ENCODE measurements around the gene TOR3A. TPM values are rescaled to one million over a fixed set of nuclear protein-coding genes. Genes with fewer than 3 reads are reported as not detected.
A peak's percentile ranks its signal among the peaks of the same experiment; 100 is the strongest.

The TOR3A gene
- total and polyA plus RNA-seq, 2 of the 13 experiments (the other 11 are each of a cell fraction or from before 2014, with no cell fraction given): 14.7 to 28.4 TPM

DNA sequence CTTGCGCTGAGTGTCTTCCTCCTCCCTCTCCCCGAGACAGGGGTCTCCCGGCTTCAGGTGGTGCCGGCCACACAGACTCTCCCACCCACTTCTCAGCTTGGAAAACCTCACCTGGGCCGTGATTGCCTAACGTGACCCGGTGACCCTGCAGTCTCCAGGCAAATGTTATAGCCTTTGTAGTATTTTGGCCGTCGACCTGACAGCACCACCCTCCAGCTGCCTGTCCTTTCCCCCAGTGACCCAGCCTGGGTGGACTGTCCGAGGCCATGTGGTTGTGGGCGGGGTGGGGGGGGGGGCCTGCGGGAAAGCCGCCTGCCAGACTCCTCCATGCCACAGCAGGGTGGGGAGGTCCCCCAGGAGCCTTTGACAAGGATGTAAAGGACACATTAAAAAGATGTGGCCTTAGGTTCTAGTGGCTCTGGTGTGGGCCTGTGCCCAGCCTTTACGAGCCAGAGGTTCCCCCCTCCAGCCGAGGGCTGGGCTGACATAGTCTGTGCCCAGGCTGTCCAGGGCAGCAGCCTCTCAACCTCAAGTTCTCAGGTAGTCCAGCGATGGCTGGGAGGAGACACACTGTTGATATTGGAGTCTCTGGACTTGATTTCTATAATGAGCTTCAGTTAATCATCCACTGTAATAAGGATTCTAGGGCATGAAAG lies 8.1 kb downstream of the TOR3A start (continued):
- TF ChIP-seq, protein P1, sequence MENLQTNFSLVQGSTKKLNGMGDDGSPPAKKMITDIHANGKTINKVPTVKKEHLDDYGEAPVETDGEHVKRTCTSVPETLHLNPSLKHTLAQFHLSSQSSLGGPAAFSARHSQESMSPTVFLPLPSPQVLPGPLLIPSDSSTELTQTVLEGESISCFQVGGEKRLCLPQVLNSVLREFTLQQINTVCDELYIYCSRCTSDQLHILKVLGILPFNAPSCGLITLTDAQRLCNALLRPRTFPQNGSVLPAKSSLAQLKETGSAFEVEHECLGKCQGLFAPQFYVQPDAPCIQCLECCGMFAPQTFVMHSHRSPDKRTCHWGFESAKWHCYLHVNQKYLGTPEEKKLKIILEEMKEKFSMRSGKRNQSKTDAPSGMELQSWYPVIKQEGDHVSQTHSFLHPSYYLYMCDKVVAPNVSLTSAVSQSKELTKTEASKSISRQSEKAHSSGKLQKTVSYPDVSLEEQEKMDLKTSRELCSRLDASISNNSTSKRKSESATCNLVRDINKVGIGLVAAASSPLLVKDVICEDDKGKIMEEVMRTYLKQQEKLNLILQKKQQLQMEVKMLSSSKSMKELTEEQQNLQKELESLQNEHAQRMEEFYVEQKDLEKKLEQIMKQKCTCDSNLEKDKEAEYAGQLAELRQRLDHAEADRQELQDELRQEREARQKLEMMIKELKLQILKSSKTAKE (CRISPR knock-in tag; IDR thresholded peaks at IDR 0.05; ENCODE audit: borderline replicate concordance): peak; percentile 76
- peak; percentile 45 for TF ChIP-seq BCL6 (CRISPR knock-in tag; IDR thresholded peaks at IDR 0.05)
- peak; percentile 53; the same call in 1 of the 2 replicates for TF ChIP-seq RFXAP (CRISPR knock-in tag; IDR thresholded peaks at IDR 0.05; ENCODE audit: borderline replicate concordance)
- 0 out of 2 replicates have a peak, but pooled peaks have one; percentile 21 for TF ChIP-seq KDM2A (CRISPR knock-in tag; IDR thresholded peaks at IDR 0.05; ENCODE audit: borderline replicate concordance, low read depth)
- TF ChIP-seq ZNF709 (CRISPR knock-in tag; IDR thresholded peaks at IDR 0.05): no peak

GRCh38 chr1:179090522-179090921 lies 8.7 kb downstream of the TOR3A start:
- no peaks in the 10 kb centered on the region for H3K27me3 ChIP-seq (ENCODE audit: control insufficient read depth in 1 of 2, insufficient read depth in 2 of 2, low read length in 2 of 2)
- ChIA-PET CTCF (ENCODE audit: low intra/inter-chr PET ratio, low total read pairs) (no interaction called here), POLR2A (interaction anchor here (1.2 to 3.1 kb wide), 3 partner anchors 8 to 548 kb away, joined by 3 to 20 read pairs (median 20); partner anchors contain the start of gene TOR3A)
- no peak overlapping the region for H3K9ac ChIP-seq (ENCODE audit: insufficient read depth, low read depth, low read length)
- no peaks in the 10 kb centered on the region for H3K9me3 ChIP-seq (ENCODE audit: low read length)
- H4K20me1 ChIP-seq (ENCODE audit: insufficient read depth, low read length): no peaks in the 10 kb centered on the region
- no peak overlapping the region for H3K4me2 ChIP-seq (ENCODE audit: low read depth, low read length)
- BruUV-seq (replicated peaks): no TSS peak
- no peak overlapping the region for H3K4me3 ChIP-seq (replicated peaks in 1 of 3; ENCODE audit: insufficient read depth in 1 of 3, low read depth in 2 of 3, low read length in 3 of 3)
- DNase-seq (ENCODE audit: low spot score) (no peak), FAIRE-seq (no peak), ATAC-seq (peak; percentile 38)
- in situ Hi-C loops (cut with HindIII; ENCODE audit: extremely low pct_ligation_motif_present, low pct_unique_long_range_greater_than_20kb): no loop called here
- H3K4me1 ChIP-seq (ENCODE audit: insufficient read depth, low read length): peaks cover 42% of the 10 kb centered on the region
- peaks cover under 1% of the 10 kb centered on the region for H3K79me2 ChIP-seq (ENCODE audit: insufficient read depth, low read length)
- peak overlapping the region; percentile 28 for H3K27ac ChIP-seq (ENCODE audit: extremely low read length, insufficient read depth, low read length)
- TF ChIP-seq HCFC1 (IDR thresholded peaks at IDR 0.05; ENCODE audit: low read depth, low read length): no peak
- 0 out of 2 replicates have a peak, but pooled peaks have one; percentile 1 for TF ChIP-seq ZNF414 (CRISPR knock-in tag; IDR thresholded peaks at IDR 0.05)
- H2AFZ ChIP-seq (ENCODE audit: low read length): no peak overlapping the region
- peaks cover 15 to 35% of the 10 kb centered on the region in 2 experiments for H3K36me3 ChIP-seq (replicated peaks in 1 of 2; ENCODE audit: control insufficient read depth in 1 of 2, insufficient read depth in 2 of 2, low read length in 2 of 2)
- whole genome bisulfite sequencing (ENCODE audit: low lambda C conversion rate): 92% methylated on average over 8 of the region's 8 CpGs
- intact Hi-C loops (cut with micrococcal nuclease; ENCODE audit: unreplicated experiment): loop anchor here (2.0 kb wide), 1 partner anchor 38 kb away; no protein-coding TSS in a partner anchor

Measured in HepG2 (cell line).